ENCODE data around the gene SLC7A9. TPM values are rescaled to one million over a fixed set of nuclear protein-coding genes. Genes with fewer than 3 reads are reported as not detected.
"Not testable (repeated sequence)": the region's sequence is repeated elsewhere in the genome, so short reads cannot be mapped to it uniquely, and the experiment has no call there.

SLC7A9 gene
- total RNA-seq, 4 donors from 2014 or later = 0.44 TPM; not detected in 3

DNA sequence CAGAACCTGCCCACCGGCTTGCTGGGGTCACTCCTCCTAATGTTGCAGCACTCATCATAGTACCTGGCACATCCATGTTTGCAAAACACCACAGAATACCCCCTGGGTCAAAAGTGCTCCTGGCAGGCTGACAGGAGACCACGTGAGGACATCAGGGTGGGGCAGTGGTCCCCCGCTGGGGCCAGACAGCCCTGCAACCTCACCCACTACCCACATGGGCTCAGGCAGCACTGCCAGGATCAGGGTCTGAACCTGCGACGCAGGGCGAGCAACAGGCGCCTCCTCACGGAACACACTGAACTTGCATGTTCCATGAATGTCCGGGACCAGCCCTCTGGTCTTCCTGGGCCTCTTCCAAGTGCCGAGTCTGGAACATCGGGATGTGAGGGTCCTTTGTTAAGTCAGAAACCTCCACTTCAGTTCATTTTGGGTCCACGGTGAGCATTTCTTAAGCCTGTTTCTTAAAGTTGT, 1.4 kb upstream of the SLC7A9 start:
- no peaks in the 10 kb centered on the region for H3K4me1 ChIP-seq
- intact Hi-C loops (cut with DNase I; ENCODE audit: low total_unique reads) = no loop called here
- no peak overlapping the region for H3K27ac ChIP-seq
- H3K27me3 ChIP-seq = no peaks in the 10 kb centered on the region
- in situ Hi-C loops (cut with MboI; ENCODE audit: low sequenced_read_pairs in 4 of 4) = no loop called here
- no peaks in the 10 kb centered on the region for H3K36me3 ChIP-seq
- ATAC-seq (no peak), DNase-seq (no peak)
- TF ChIP-seq, protein P1, sequence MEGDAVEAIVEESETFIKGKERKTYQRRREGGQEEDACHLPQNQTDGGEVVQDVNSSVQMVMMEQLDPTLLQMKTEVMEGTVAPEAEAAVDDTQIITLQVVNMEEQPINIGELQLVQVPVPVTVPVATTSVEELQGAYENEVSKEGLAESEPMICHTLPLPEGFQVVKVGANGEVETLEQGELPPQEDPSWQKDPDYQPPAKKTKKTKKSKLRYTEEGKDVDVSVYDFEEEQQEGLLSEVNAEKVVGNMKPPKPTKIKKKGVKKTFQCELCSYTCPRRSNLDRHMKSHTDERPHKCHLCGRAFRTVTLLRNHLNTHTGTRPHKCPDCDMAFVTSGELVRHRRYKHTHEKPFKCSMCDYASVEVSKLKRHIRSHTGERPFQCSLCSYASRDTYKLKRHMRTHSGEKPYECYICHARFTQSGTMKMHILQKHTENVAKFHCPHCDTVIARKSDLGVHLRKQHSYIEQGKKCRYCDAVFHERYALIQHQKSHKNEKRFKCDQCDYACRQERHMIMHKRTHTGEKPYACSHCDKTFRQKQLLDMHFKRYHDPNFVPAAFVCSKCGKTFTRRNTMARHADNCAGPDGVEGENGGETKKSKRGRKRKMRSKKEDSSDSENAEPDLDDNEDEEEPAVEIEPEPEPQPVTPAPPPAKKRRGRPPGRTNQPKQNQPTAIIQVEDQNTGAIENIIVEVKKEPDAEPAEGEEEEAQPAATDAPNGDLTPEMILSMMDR (IDR thresholded peaks at IDR 0.05 in 4 of 5, conservative IDR thresholded peaks at IDR 0.05 in 1 of 5) = no peak
- no peak for TF ChIP-seq POLR2A (IDR thresholded peaks at IDR 0.05)
- H3K4me3 ChIP-seq = no peak overlapping the region
- H3K9me3 ChIP-seq = no peaks in the 10 kb centered on the region

GRCh38 chr19:32869966-32870573, 503 bp upstream of the SLC7A9 start:
- H3K27ac ChIP-seq = no peak overlapping the region
- H3K9me3 ChIP-seq = no peaks in the 10 kb centered on the region
- in situ Hi-C loops (cut with MboI; ENCODE audit: low sequenced_read_pairs in 4 of 4) = no loop called here
- ATAC-seq (no peak), DNase-seq (no peak)
- no peak overlapping the region for H3K4me3 ChIP-seq
- intact Hi-C loops (cut with DNase I; ENCODE audit: low total_unique reads) = no loop called here
- no peaks in the 10 kb centered on the region for H3K4me1 ChIP-seq
- no peaks in the 10 kb centered on the region for H3K27me3 ChIP-seq
- no peaks in the 10 kb centered on the region for H3K36me3 ChIP-seq
- no peak for TF ChIP-seq POLR2A (IDR thresholded peaks at IDR 0.05)
- TF ChIP-seq, protein P1 (IDR thresholded peaks at IDR 0.05 in 4 of 5, conservative IDR thresholded peaks at IDR 0.05 in 1 of 5) = no peak

DNA sequence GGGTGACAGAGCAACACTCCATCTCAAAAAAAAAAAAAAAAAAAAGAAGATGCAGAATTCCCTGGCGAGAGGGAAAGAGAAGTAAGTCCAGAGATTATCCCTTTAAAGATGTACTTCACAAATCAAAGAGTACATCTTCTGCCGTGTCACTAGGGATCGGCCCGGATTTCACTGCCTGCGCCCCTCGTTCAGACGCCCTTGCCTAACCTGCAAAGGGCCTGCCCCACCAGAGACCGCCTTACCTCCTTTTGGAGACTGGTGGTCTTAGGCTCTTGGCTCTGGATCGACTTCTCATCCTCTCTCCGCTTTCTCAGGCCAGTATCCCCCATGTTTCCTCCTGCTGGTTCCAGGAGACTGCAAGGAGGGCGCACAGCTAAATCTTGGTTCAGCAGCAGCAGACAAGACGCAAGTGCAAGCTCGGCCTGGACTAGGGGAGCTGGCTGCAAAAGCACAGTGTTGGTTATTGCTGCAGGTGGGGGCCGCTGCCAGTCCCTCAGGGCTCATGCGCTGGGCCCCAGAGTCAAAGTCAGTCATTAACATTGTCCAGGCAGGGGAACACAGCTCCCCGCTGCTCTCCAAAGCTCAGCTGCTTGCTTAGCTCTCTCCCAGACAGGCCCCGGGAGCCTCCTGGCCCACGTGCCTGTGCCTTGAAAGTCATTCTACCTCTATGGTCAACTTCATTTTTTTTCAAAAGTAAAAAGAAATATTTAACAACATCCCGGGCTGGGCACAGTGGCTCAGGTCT, 1.2 kb downstream of the SLC7A9 start:
- H3K4me1 ChIP-seq = no peaks in the 10 kb centered on the region
- in situ Hi-C loops (cut with MboI; ENCODE audit: low sequenced_read_pairs in 4 of 4) (no loop called here), intact Hi-C loops (cut with DNase I; ENCODE audit: low total_unique reads) (no loop called here)
- TF ChIP-seq, protein P1 (IDR thresholded peaks at IDR 0.05 in 4 of 5, conservative IDR thresholded peaks at IDR 0.05 in 1 of 5) = no peak
- no peak for TF ChIP-seq POLR2A (IDR thresholded peaks at IDR 0.05)
- no peaks in the 10 kb centered on the region for H3K9me3 ChIP-seq
- no peak for DNase-seq
- H3K27ac ChIP-seq = no peak overlapping the region
- no peak for ATAC-seq
- H3K4me3 ChIP-seq = no peak overlapping the region
- H3K36me3 ChIP-seq = no peaks in the 10 kb centered on the region
- no peaks in the 10 kb centered on the region for H3K27me3 ChIP-seq

DNA sequence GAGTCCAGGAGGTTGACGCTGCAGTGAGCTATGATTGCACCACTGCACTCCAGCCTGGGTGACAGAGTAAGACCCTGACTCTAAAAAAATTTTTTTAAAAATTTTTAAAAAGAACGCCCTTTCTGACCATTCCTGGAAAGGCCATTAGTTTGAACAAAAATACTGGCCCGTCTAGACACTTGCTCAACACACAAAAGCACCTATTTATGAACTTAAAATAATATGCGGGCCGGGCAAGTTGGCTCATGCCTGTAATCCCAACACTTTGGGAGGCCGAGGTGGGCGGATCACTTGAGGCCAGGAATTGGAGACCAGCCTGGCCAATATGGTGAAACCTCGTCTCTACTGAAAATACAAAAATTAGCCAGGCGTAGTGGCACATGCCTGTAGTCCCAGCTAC, 2.1 kb downstream of the SLC7A9 start:
- DNase-seq; in situ Hi-C loops (cut with MboI; ENCODE audit: low sequenced_read_pairs in 4 of 4); H3K36me3 ChIP-seq; H3K4me1 ChIP-seq; H3K27me3 ChIP-seq; ATAC-seq; H3K4me3 ChIP-seq; H3K9me3 ChIP-seq; intact Hi-C loops (cut with DNase I; ENCODE audit: low total_unique reads); H3K27ac ChIP-seq: not testable (repeated sequence)

- no peaks in the 10 kb centered on the region for H3K36me3 ChIP-seq
- in situ Hi-C loops (cut with MboI; ENCODE audit: low sequenced_read_pairs in 4 of 4) = no loop called here
These were observed 2.9 kb downstream of the SLC7A9 start for GRCh38 chr19:32866564-32867265.

More at GRCh38 chr19:32866564-32867265, 2.9 kb downstream of the SLC7A9 start:
- no peaks in the 10 kb centered on the region for H3K9me3 ChIP-seq
- DNase-seq (no peak), ATAC-seq (no peak)
- intact Hi-C loops (cut with DNase I; ENCODE audit: low total_unique reads) = no loop called here
- H3K27me3 ChIP-seq = no peaks in the 10 kb centered on the region
- H3K4me1 ChIP-seq = no peaks in the 10 kb centered on the region
- no peak for TF ChIP-seq POLR2A (IDR thresholded peaks at IDR 0.05)
- TF ChIP-seq, protein P1 (IDR thresholded peaks at IDR 0.05 in 4 of 5, conservative IDR thresholded peaks at IDR 0.05 in 1 of 5) = no peak
- H3K27ac ChIP-seq = no peak overlapping the region
- no peak overlapping the region for H3K4me3 ChIP-seq

Measured in gastrocnemius medialis (tissue), 4 donors.